Coronary artery (tissue), 2 donors: ENCODE results near the gene MCM3AP.

Experiments used
- DNase-seq: peaks from one replicate; pipeline ENCODE4 v3.0.0-alpha.2; 2017; ENCODE audit warnings: low spot score
- H3K27ac ChIP-seq, 2 donors: fragments of 200-600 bp; sonication (generic); one replicate each; pipeline ENCODE4 v1.5.1; 2016 to 2019
- H3K4me3 ChIP-seq: fragments of 200-600 bp; sonication (generic); 2 replicates; pipeline ENCODE4 v1.5.1; 2016; ENCODE audit warnings: mild to moderate bottlenecking, moderate library complexity
- TF ChIP-seq, protein P1 (sequence below): fragments of 200-600 bp; sonication (generic); IDR thresholded peaks from one replicate; pipeline ENCODE4 v1.5.1; 2019; ENCODE audit warnings: antibody characterized with exemption

The MCM3AP gene

DNA sequence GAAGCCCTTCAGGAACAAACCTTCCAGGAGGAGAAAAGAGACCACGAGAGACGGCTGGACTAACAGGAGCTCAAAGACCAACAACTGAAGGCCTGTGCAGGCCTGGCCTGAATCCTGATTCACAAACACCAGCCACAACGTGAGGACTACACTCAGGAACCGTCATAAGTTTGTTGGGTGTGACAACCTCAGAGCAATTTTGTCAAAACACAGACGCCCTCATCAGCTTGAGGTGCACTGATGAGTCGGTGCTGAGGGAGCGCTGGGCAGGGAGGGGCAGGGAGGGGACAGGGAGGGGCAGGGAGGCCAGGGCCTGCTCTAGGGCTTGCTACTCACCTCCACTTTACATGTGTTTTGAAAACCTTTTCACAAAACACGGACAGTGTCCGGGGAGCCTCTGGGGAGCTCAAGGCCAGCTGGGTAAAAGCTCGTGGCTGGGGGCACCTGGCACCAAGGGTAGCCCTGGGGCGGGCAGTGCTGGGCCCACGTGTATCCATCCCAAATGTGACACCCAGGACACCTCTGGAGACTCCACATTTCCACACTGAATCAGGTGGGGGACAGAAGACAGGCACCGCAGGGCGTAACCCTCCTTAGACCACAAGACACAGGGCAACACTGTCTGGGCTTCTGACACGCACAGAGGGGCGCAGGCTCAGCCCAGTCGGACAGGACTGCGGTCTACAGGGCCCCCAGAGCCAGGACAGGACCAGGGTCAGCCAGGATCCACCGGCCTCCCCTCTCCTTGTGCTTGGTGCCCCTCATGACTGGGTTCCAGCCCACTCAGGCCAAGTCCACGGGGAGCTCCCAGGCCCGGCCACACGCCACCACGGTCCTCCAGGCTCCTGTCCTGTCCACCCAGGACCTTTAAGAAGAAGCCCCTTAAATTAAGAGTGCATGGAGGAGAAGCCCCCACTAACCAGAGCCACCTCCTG, 73.4 kb downstream of the MCM3AP start:
- Histone ChIP-seq H3K27ac (no peak overlapping the region), H3K4me3 (no peak overlapping the region)
- peak; percentile 47 for DNase-seq
- TF ChIP-seq, protein P1, sequence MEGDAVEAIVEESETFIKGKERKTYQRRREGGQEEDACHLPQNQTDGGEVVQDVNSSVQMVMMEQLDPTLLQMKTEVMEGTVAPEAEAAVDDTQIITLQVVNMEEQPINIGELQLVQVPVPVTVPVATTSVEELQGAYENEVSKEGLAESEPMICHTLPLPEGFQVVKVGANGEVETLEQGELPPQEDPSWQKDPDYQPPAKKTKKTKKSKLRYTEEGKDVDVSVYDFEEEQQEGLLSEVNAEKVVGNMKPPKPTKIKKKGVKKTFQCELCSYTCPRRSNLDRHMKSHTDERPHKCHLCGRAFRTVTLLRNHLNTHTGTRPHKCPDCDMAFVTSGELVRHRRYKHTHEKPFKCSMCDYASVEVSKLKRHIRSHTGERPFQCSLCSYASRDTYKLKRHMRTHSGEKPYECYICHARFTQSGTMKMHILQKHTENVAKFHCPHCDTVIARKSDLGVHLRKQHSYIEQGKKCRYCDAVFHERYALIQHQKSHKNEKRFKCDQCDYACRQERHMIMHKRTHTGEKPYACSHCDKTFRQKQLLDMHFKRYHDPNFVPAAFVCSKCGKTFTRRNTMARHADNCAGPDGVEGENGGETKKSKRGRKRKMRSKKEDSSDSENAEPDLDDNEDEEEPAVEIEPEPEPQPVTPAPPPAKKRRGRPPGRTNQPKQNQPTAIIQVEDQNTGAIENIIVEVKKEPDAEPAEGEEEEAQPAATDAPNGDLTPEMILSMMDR = no peak

DNA sequence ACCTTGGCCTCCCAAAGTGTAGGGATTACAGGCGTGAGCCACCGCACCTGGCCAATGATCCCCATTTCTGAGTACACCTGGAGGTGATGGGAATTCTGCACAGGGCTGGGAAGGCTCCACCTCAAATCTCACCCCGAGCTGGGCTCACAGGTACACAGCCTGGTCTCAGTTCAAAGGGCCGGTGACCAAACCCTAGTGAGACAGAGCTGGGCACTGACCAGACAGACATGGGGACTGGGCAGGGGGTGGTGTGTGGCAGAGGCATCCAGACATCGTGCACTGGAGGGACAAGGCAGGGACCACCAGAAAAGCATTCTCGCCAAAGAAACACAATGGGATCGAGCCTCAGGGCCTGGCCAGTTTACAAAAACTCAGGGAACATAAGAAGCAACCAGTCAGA, 74.0 kb downstream of the MCM3AP start:
- peak; percentile 55 for DNase-seq
- no peak overlapping the region for H3K4me3 ChIP-seq
- TF ChIP-seq, protein P1 = no peak
- no peak overlapping the region for H3K27ac ChIP-seq

DNA sequence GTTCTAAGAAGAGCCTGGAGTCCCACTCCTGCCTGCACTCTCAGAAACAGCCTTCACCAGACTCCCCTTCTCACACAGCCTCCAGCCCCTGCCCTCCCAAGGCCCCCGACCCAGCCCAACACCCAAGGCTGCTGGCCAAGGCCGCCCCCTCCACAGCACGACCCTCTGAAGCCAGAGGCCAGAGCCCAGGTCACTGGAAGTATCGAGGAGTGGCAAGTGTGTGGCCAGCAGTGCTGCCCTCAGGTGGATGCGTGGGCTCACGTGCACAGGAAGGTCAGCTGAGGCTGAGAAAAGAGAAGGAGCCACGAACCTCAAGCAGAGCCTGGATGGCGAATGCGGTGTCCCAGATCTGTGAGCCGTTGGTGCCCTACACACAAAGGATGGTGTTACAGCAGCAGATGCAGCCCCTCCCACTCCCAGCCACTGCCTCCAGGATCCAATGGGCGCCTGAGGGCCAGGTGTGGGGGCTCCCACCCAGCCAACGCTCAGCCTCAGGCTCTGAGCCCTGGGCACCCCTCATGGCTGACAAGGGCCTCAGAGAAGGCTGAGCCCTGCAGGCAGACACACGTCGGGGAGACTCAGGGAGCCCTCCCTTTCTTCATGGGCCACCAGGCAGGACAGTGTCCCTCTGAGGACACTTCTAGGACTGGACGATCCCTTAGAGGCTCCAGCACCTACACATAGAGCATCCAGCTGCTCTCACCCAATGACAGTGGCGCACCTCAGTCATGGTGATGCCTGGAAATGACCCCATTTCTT, 74.9 kb downstream of the MCM3AP start:
- no peak overlapping the region for H3K4me3 ChIP-seq
- TF ChIP-seq, protein P1 = no peak
- DNase-seq = no peak
- no peak overlapping the region for H3K27ac ChIP-seq

DNA sequence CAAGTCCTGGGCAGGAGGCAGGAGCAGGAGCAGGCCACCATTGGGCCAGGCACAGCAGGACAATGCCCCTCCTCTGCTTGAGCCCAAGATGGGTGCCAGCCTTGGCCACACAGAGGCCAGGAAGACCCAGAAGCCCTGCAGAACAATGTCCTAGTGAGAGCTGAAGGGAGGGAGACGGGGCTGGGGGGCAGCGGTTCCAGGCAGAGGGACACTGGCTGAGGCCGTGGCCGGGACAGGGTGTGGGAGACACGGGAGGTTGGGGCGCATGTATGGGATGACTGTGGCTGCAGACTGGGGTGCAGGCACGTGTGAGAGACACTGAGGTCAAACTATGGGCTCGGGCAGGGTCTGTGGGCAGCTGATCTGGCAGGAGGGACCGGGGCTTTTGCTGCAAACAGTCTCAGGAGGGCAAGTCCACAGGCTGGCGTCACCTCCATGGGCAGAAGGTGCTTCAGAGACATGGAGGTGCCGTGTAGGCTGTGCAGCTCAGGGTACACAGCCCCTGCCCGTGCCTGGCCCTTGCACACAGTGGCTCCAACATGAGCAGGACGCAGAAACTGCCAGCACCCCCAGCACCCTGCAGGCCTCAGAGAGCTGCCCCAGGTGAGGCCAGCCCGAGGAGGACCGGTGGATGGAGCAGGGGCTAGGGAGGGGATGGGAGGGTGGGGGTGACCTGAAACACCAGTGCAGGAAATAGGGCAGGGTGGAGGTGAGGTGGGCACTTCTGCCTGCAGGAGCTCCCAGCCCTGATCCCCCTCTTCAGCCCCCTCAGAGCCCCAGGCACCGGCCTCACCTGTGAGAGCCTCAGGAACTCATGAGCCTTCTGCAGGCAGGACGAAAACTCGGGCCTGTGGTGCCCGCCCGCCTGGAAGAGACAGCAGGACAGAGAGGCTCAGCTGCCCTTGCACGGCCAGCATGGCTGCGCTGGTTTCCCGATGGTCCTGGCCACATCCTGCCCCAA, 76.4 kb downstream of the MCM3AP start:
- Histone ChIP-seq H3K4me3 (no peak overlapping the region), H3K27ac (no peak overlapping the region)
- TF ChIP-seq, protein P1 = no peak
- no peak for DNase-seq

DNA sequence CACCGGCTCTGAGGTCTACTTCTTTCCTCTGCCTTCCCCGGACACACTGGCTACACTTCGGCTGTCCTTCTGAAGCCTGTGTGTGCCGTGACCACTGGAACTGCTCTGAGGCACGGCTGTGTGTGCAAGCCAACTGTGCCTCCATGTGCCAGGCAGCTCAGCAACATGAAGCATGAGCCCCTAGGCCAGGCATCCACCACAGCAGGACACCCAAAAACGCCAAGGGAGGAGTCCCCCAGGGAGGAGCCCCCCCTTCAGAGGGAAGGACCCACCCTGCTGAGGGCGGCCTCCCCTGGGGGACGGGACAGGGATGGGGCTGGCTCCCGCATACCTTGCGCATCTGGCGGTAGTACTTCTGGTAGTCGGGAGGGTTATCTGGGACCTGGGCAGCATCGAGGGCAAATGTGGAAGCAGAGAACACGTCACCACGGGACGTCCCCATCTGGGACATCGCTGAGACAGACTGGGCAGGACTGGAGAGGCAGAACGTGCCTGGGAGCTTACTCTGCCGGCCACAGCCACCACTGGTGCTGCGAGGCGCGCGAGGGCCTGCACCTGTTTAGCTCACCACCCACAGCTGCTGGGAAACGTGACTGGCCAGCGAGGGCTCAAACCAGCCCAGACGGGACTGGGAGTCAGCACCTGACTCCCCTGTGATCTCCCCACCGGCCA, 77.4 kb downstream of the MCM3AP start:
- no peak for DNase-seq
- TF ChIP-seq, protein P1 = no peak
- H3K4me3 ChIP-seq = no peak overlapping the region
- H3K27ac ChIP-seq = no peak overlapping the region
